Measurements from ENCODE around the gene FAM47E. TPM values are rescaled to one million over a fixed set of nuclear protein-coding genes. Genes with fewer than 3 reads are reported as not detected.

Gene FAM47E
- total and polyA plus RNA-seq, 2 of the 8 experiments (the other 6 are each of a cell fraction or from before 2014, with no cell fraction given), result 1.3 to 1.4 TPM

DNA sequence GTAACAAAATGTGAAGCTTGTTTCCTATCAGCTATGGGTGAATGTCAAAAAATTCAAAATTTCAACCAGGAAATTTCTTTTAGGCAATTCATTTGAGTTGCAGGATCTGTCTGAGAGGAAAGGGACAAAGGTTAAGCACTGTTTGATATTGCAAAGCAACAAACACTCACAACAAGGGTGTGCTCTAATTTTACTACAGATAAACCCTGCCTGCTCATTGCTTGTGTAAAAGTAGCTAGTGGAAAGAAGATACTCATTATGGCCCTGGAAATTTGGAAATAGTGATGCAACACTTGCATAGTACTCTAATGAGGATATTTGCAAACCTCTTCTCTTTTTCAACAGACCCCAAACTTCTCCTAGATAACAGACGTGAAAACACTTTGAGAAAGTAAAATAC, 27.1 kb downstream of the FAM47E start:
- Histone ChIP-seq H3K4me1 (replicated peaks in 1 of 4; ENCODE audit: control insufficient read depth in 3 of 4, insufficient read depth in 4 of 4, low read length in 3 of 4) (no peaks in the 10 kb centered on the region; a peak in 1 of 7 replicates), H2AFZ (ENCODE audit: low read length) (no peak overlapping the region), H4K5ac (ENCODE audit: insufficient read length, low read depth, low read length) (no peak overlapping the region), H3K27me3 (replicated peaks in 1 of 4; ENCODE audit: control insufficient read depth in 3 of 4, extremely low read depth in 1 of 4, insufficient read depth in 3 of 4, low read length in 3 of 4) (peaks cover 0 to 1% (median 0%) of the 10 kb centered on the region in 4 experiments; a peak in 1 of 7 replicates), H3K14ac (ENCODE audit: insufficient read length) (no peak overlapping the region), H2BK20ac (ENCODE audit: low read length) (no peak overlapping the region), H3K36me3 (ENCODE audit: control insufficient read depth in 2 of 4, insufficient read depth in 4 of 4, low read length in 3 of 4) (no peaks in the 10 kb centered on the region), H3K4me2 (ENCODE audit: insufficient read depth in 1 of 2, low read depth in 2 of 2, low read length in 2 of 2) (no peak overlapping the region), H3K9ac (replicated peaks in 1 of 4; ENCODE audit: extremely low read depth in 1 of 4, low read depth in 3 of 4, low read length in 3 of 4) (no peak overlapping the region), H2BK12ac (ENCODE audit: low read depth, low read length) (no peak overlapping the region), H2BK15ac (ENCODE audit: low read length) (no peak overlapping the region), H3K4me3 (ENCODE audit: extremely low read depth in 1 of 4, insufficient read depth in 2 of 4, low read depth in 3 of 4, low read length in 4 of 4) (no peak overlapping the region), H3K23ac (ENCODE audit: insufficient read length) (no peak overlapping the region), H3K79me2 (ENCODE audit: control insufficient read depth in 1 of 2, insufficient read depth in 2 of 2, low read length in 2 of 2) (no peaks in the 10 kb centered on the region), H2BK5ac (ENCODE audit: low read depth, low read length) (no peak overlapping the region), H2BK120ac (replicated peaks; ENCODE audit: low read depth, low read length) (no peak overlapping the region), H2AK5ac (ENCODE audit: low read depth, low read length) (no peak overlapping the region), H3K18ac (ENCODE audit: extremely low read depth, low read length) (no peak overlapping the region), H4K8ac (ENCODE audit: extremely low read depth, insufficient read depth, low read length) (no peak overlapping the region), H3K9me3 (ENCODE audit: insufficient read depth in 2 of 2, low read depth in 1 of 2, low read length in 1 of 2) (no peaks in the 10 kb centered on the region), H3K56ac (replicated peaks; ENCODE audit: insufficient read length, low read depth, low read length) (no peak overlapping the region), H4K91ac (replicated peaks; ENCODE audit: insufficient read length, low read length) (no peak overlapping the region), H3K23me2 (ENCODE audit: low read depth, low read length) (no peaks in the 10 kb centered on the region; the same call in 1 of the 2 replicates), H3K4ac (replicated peaks; ENCODE audit: insufficient read length, low read depth, low read length) (no peak overlapping the region), H3K79me1 (ENCODE audit: low read depth, low read length) (no peaks in the 10 kb centered on the region), H3K27ac (ENCODE audit: low read depth, low read length) (no peak overlapping the region), H4K20me1 (replicated peaks in 1 of 2; ENCODE audit: control insufficient read depth in 1 of 2, insufficient read depth in 2 of 2, low read length in 2 of 2) (no peaks in the 10 kb centered on the region)
- POLR2A ChIA-PET (ENCODE audit: partially characterized antibody), result no interaction called here
- FAIRE-seq, result no peak
- DNase-seq (ENCODE audit: low read depth in 1 of 2, low spot score in 2 of 2), result no peak
- TF ChIP-seq GABPA (IDR thresholded peaks at IDR 0.05; ENCODE audit: borderline replicate concordance, insufficient read depth, low read length) (no peak), CHD1 (IDR thresholded peaks at IDR 0.05; ENCODE audit: low read depth, low read length) (no peak), EP300 (IDR thresholded peaks at IDR 0.05; ENCODE audit: borderline replicate concordance in 1 of 2, low read depth in 2 of 2, low read length in 2 of 2) (no peak), POLR2A (IDR thresholded peaks at IDR 0.05; ENCODE audit: control extremely low read depth in 1 of 2, low read depth in 2 of 2, low read length in 2 of 2) (no peak), PHF8 (conservative IDR thresholded peaks at IDR 0.05; ENCODE audit: low read depth, low read length) (no peak)
- CTCF ChIA-PET (ENCODE audit: partially characterized antibody), result interaction anchor here (0.6 to 2.6 kb wide), 11 partner anchors 9 to 225 kb away, joined by 3 to 14 read pairs (median 4); partner anchors contain the start of gene STBD1
- WGBS, 2 experiments (ENCODE audit: extremely low coverage in 1 of 2, insufficient coverage in 1 of 2, insufficient read length in 1 of 2, insufficient replicate concordance in 2 of 2, low coverage in 1 of 2, low lambda C conversion rate in 2 of 2, missing lambda C conversion rate in 1 of 2), result 68% methylated on average over 1 of the region's 1 CpG; no CpG with 5 or more reads in 1 of the 2 experiments

Measured in H1 (cell line).